CD14-positive monocyte (primary cell): ENCODE measurements around the gene DENND11. TPM values are rescaled to one million over a fixed set of nuclear protein-coding genes. Genes with fewer than 3 reads are reported as not detected.

Experiments used
- DNase-seq, 3 donors: peaks; one replicate each; pipeline ENCODE4 v3.0.0-alpha.2; 2011 to 2022
- H2AFZ ChIP-seq: 2 replicates; pipeline ENCODE4 v1.6.0; 2012; ENCODE audit warnings: mild to moderate bottlenecking, low read depth, low read length, inconsistent platforms; ENCODE audit not compliant: insufficient read depth, poor library complexity, severe bottlenecking
- H3K27ac ChIP-seq, 2 donors: 1 replicate in 1 of 2; 2 replicates in 1 of 2; pipeline ENCODE4 v1.5.1; 2012 to 2013; ENCODE audit warnings: low read length in 2 of 2, control low read depth in 1 of 2, inconsistent platforms in 1 of 2, low read depth in 1 of 2, mild to moderate bottlenecking in 1 of 2
- H3K27me3 ChIP-seq, 2 donors: one replicate each; pipeline versions ENCODE4 v1.6.0 to v1.6.1; 2011 to 2013; ENCODE audit warnings: low read length in 2 of 2; ENCODE audit not compliant: control insufficient read depth in 2 of 2, insufficient read depth in 2 of 2
- H3K36me3 ChIP-seq, 2 donors: replicated peaks in 1 of 2; 1 replicate in 1 of 2; 2 replicates in 1 of 2; pipeline versions ENCODE4 v1.5.1 to v1.6.1; 2012 to 2013; ENCODE audit warnings: low read length in 2 of 2, control low read depth in 1 of 2, inconsistent platforms in 1 of 2, mild to moderate bottlenecking in 1 of 2; ENCODE audit not compliant: insufficient read depth in 2 of 2, control insufficient read depth in 1 of 2
- H3K4me1 ChIP-seq, 2 donors: 1 replicate in 1 of 2; 2 replicates in 1 of 2; pipeline versions ENCODE4 v1.5.1 to v1.6.1; 2012 to 2013; ENCODE audit warnings: low read length in 2 of 2, control low read depth in 1 of 2, inconsistent platforms in 1 of 2, mild to moderate bottlenecking in 1 of 2, moderate library complexity in 1 of 2; ENCODE audit not compliant: insufficient read depth in 2 of 2, control insufficient read depth in 1 of 2
- H3K4me2 ChIP-seq: replicated peaks from 2 replicates; pipeline ENCODE3; 2012; ENCODE audit warnings: low read length, moderate library complexity, mild to moderate bottlenecking; ENCODE audit not compliant: poor library complexity, severe bottlenecking; ENCODE audit errors: extremely low read depth
- H3K4me3 ChIP-seq, 3 experiments: fragments of 200-600 bp in 1 of 3; sonication (generic) in 1 of 3; replicated peaks in 1 of 3; 1 replicate in 2 of 3; 2 replicates in 1 of 3; pipeline ENCODE4 v1.5.1; 2011 to 2013; ENCODE audit warnings: low read length in 3 of 3, mild to moderate bottlenecking in 3 of 3, control low read depth in 2 of 3, low read depth in 2 of 3, inconsistent platforms in 1 of 3, moderate library complexity in 1 of 3
- H3K79me2 ChIP-seq: 2 replicates; pipeline ENCODE4 v1.6.0; 2012; ENCODE audit warnings: mild to moderate bottlenecking, control low read depth, inconsistent platforms, low read length, moderate library complexity; ENCODE audit not compliant: insufficient read depth
- H3K9ac ChIP-seq: 2 replicates; pipeline ENCODE4 v1.6.0; 2017; ENCODE audit warnings: low read length, mild to moderate bottlenecking; ENCODE audit not compliant: insufficient read depth, poor library complexity, severe bottlenecking
- H3K9me3 ChIP-seq, 2 donors: replicated peaks in 1 of 2; 1 replicate in 1 of 2; 2 replicates in 1 of 2; pipeline versions ENCODE4 v1.5.1 to v1.6.1; 2012 to 2013; ENCODE audit warnings: low read length in 2 of 2, control low read depth in 1 of 2; ENCODE audit not compliant: control insufficient read depth in 1 of 2, insufficient read depth in 1 of 2
- H4K20me1 ChIP-seq: 2 replicates; pipeline ENCODE4 v1.6.0; 2012; ENCODE audit warnings: mild to moderate bottlenecking, low read length, control low read depth, moderate library complexity; ENCODE audit not compliant: insufficient read depth
- H3K27ac Mint-ChIP-seq, 7 donors: one replicate each; pipeline ENCODE4 v1.8.0; 2020; ENCODE audit warnings: mild to moderate bottlenecking in 7 of 7, mixed read lengths in 7 of 7, moderate library complexity in 6 of 7, inconsistent platforms in 2 of 7
- H3K27me3 Mint-ChIP-seq, 3 donors: one replicate each; pipeline ENCODE4 v1.8.0; 2021 to 2022; ENCODE audit warnings: low read depth in 3 of 3, mild to moderate bottlenecking in 3 of 3, mixed read lengths in 3 of 3, moderate library complexity in 3 of 3, inconsistent platforms in 1 of 3
- H3K36me3 Mint-ChIP-seq, 2 donors: one replicate each; pipeline ENCODE4 v1.8.0; 2020; ENCODE audit warnings: mixed read lengths in 2 of 2, inconsistent platforms in 1 of 2, mild to moderate bottlenecking in 1 of 2
- H3K4me1 Mint-ChIP-seq: one replicate; pipeline ENCODE4 v1.8.0; 2020; ENCODE audit warnings: mild to moderate bottlenecking, mixed read lengths
- H3K4me3 Mint-ChIP-seq, 2 donors: one replicate each; pipeline ENCODE4 v1.8.0; 2020; ENCODE audit warnings: mild to moderate bottlenecking in 2 of 2, mixed read lengths in 2 of 2, moderate library complexity in 1 of 2
- H3K9me3 Mint-ChIP-seq, 7 donors: one replicate each; pipeline ENCODE4 v1.8.0; 2020 to 2022; ENCODE audit warnings: mixed read lengths in 7 of 7, mild to moderate bottlenecking in 6 of 7, moderate library complexity in 6 of 7, inconsistent platforms in 2 of 7
- WGBS: methylation state at CpG from one replicate; pipeline ENCODE4 v1.1.5; 2013; ENCODE audit warnings: missing lambda C conversion rate; ENCODE audit not compliant: insufficient coverage; 5-methylcytosine and 5-hydroxymethylcytosine counted together
- intact Hi-C, 2 donors: fragments of 100-400 bp; cut with micrococcal nuclease; formaldehyde crosslinking; loops; one replicate each; pipeline versions ENCODE4 v1.15.0 to v1.15.1; 2023
- polyA plus RNA-seq, 3 donors: library from polyadenylated mRNA; depleted of rRNA in 1 of 3; unstranded in 2 of 3; stranded (reverse) in 1 of 3; fragments of 300-500 nt in 2 of 3; fragments of >200 nt in 1 of 3; fragmentation: Illumina TruSeq in 2 of 3; gene quantifications; 1 replicate in 2 of 3; 2 replicates in 1 of 3; pipeline ENCODE4 v1.2.3, GENCODE V29; 2012 to 2021
- TF ChIP-seq, protein P1 (sequence below): fragments of 200-600 bp; IDR thresholded peaks from one replicate; pipeline ENCODE4 v1.8.0; 2022; ENCODE audit warnings: antibody characterized with exemption, mild to moderate bottlenecking

DENND11 gene
- polyA plus RNA-seq, 3 donors: 1.4 to 4.7 (median 1.9) TPM

DNA sequence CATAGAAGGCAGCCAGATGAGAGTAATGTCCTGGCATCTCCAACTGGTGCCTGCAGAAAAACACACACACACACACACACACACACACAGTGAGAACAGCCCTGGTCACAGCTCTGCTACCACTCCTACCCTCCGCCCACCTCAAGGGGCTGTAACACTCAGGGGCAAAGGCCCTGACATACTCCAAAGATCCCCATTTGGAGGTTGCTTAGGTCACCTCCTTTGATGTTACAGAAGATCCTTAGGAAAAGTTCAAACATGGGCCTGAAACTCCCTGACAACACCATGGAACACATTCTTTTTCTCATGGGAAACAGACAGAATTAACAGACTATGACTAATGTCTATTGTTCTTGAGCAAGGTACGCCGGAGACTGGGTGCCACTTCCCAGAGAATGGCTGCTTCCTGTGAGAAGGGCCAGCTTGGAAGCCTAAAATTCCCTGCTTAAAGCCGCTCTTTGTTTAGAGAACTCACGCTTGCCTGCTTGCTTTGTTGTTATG is 27.7 kb downstream of the DENND11 start:
- Histone ChIP-seq H4K20me1 (no peaks in the 10 kb centered on the region), H3K4me1 (peaks cover 31 to 35% of the 10 kb centered on the region in 2 donors), H3K4me3 (no peak overlapping the region), H3K27me3 (no peaks in the 10 kb centered on the region), H3K79me2 (no peaks in the 10 kb centered on the region), H3K36me3 (no peaks in the 10 kb centered on the region), H2AFZ (no peak overlapping the region), H3K9me3 (peaks cover 0 to 3% of the 10 kb centered on the region in 2 donors), H3K27ac (no peak overlapping the region), H3K9ac (no peak overlapping the region), H3K4me2 (no peak overlapping the region)
- WGBS: no CpG with 5 or more reads among the region's 5 CpGs
- intact Hi-C loops: no loop called here
- peak in 1 of 3 donors; percentile 33 for DNase-seq
- Mint-ChIP-seq H3K27ac (peak overlapping the region in 2 of 7 donors; percentile 24 to 27), H3K27me3 (no peaks in the 10 kb centered on the region), H3K4me1 (peaks cover 39% of the 10 kb centered on the region), H3K9me3 (peaks cover 0 to 4% (median 0%) of the 10 kb centered on the region in 7 donors), H3K4me3 (no peak overlapping the region), H3K36me3 (peaks cover 0 to 6% of the 10 kb centered on the region in 2 donors)
- TF ChIP-seq, protein P1, sequence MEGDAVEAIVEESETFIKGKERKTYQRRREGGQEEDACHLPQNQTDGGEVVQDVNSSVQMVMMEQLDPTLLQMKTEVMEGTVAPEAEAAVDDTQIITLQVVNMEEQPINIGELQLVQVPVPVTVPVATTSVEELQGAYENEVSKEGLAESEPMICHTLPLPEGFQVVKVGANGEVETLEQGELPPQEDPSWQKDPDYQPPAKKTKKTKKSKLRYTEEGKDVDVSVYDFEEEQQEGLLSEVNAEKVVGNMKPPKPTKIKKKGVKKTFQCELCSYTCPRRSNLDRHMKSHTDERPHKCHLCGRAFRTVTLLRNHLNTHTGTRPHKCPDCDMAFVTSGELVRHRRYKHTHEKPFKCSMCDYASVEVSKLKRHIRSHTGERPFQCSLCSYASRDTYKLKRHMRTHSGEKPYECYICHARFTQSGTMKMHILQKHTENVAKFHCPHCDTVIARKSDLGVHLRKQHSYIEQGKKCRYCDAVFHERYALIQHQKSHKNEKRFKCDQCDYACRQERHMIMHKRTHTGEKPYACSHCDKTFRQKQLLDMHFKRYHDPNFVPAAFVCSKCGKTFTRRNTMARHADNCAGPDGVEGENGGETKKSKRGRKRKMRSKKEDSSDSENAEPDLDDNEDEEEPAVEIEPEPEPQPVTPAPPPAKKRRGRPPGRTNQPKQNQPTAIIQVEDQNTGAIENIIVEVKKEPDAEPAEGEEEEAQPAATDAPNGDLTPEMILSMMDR: no peak

DNA sequence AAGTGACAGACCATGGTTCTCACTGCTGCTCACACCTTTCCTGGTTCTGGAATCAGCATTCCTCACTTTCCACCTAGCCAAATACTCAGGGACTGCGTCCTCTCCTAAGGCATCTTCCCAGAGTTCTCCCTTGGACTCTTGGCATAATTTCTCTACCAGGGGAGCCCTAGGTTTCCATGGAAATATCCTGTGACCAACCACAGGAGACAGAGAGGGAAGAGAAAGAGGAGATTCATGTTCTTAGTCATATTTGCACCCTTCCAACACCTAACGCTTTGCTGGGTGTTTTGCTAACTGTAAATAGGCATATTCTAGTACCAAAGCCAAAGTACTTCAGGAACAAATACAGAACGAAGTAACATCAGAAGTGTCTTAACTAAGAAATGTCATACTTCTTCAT is 28.6 kb downstream of the DENND11 start:
- Histone ChIP-seq H3K27ac (no peak overlapping the region), H3K79me2 (no peaks in the 10 kb centered on the region), H3K9ac (no peak overlapping the region), H3K27me3 (no peaks in the 10 kb centered on the region), H3K4me2 (no peak overlapping the region), H3K9me3 (peaks cover 0 to 3% of the 10 kb centered on the region in 2 donors), H4K20me1 (no peaks in the 10 kb centered on the region), H3K4me1 (peaks cover 31 to 35% of the 10 kb centered on the region in 2 donors), H3K4me3 (no peak overlapping the region), H2AFZ (no peak overlapping the region), H3K36me3 (no peaks in the 10 kb centered on the region)
- peaks cover 0 to 8% of the 10 kb centered on the region in 2 donors for H3K36me3 Mint-ChIP-seq
- TF ChIP-seq, protein P1: no peak
- H3K4me1 Mint-ChIP-seq: peaks cover 39% of the 10 kb centered on the region
- no peak overlapping the region for H3K27ac Mint-ChIP-seq
- WGBS: no CpG with 5 or more reads among the region's 3 CpGs
- H3K9me3 Mint-ChIP-seq: peaks cover 0 to 4% (median 0%) of the 10 kb centered on the region in 7 donors
- peaks cover 0 to 2% (median 1%) of the 10 kb centered on the region in 3 donors for H3K27me3 Mint-ChIP-seq
- intact Hi-C loops: no loop called here
- DNase-seq: no peak
- H3K4me3 Mint-ChIP-seq: no peak overlapping the region
